Trophoblast cell (in vitro differentiated cells and primary cell): ENCODE measurements around the gene LIN7B.
"Not testable (repeated sequence)": the region's sequence is repeated elsewhere in the genome, so short reads cannot be mapped to it uniquely, and the experiment has no call there.

ENCODE experiments used
- DNase-seq, 2 donors: peaks; one replicate each; pipeline ENCODE4 v3.0.0-alpha.2; 2016
- H2AFZ ChIP-seq: 2 replicates; pipeline ENCODE4 v1.6.1; 2013; ENCODE audit warnings: low read length, moderate library complexity, mild to moderate bottlenecking; ENCODE audit not compliant: insufficient read depth, poor library complexity
- H2AK5ac ChIP-seq: 2 replicates; pipeline ENCODE4 v1.6.1; 2013; ENCODE audit warnings: mild to moderate bottlenecking, low read length
- H2BK120ac ChIP-seq: 2 replicates; pipeline ENCODE4 v1.6.1; 2013; ENCODE audit warnings: low read length, mild to moderate bottlenecking, moderate library complexity; ENCODE audit not compliant: insufficient read depth, poor library complexity
- H2BK12ac ChIP-seq: 2 replicates; pipeline ENCODE4 v1.6.1; 2013; ENCODE audit warnings: mild to moderate bottlenecking, low read length, moderate library complexity
- H2BK5ac ChIP-seq: 2 replicates; pipeline ENCODE4 v1.6.1; 2013; ENCODE audit warnings: low read length, low read depth, moderate library complexity, mild to moderate bottlenecking; ENCODE audit not compliant: poor library complexity
- H3K14ac ChIP-seq: 2 replicates; pipeline ENCODE4 v1.6.1; 2013; ENCODE audit warnings: mild to moderate bottlenecking, low read length
- H3K18ac ChIP-seq: 2 replicates; pipeline ENCODE4 v1.6.1; 2013; ENCODE audit warnings: mild to moderate bottlenecking, low read length
- H3K23ac ChIP-seq: 2 replicates; pipeline ENCODE4 v1.6.1; 2013; ENCODE audit warnings: low read length
- H3K27ac ChIP-seq: 2 replicates; pipeline ENCODE4 v1.5.1; 2013; ENCODE audit warnings: low read depth, mild to moderate bottlenecking, inconsistent platforms, low read length, moderate library complexity
- H3K27me3 ChIP-seq: 2 replicates; pipeline ENCODE4 v1.6.1; 2013; ENCODE audit warnings: inconsistent platforms, mild to moderate bottlenecking, low read length, moderate library complexity; ENCODE audit not compliant: insufficient read depth
- H3K36me3 ChIP-seq, 2 experiments: 1 replicate in 1 of 2; 2 replicates in 1 of 2; pipeline ENCODE4 v1.6.1; 2013; ENCODE audit warnings: low read length in 2 of 2, mild to moderate bottlenecking in 2 of 2, moderate library complexity in 1 of 2; ENCODE audit not compliant: insufficient read depth in 2 of 2, control insufficient read depth in 1 of 2
- H3K4ac ChIP-seq: 2 replicates; pipeline ENCODE4 v1.6.1; 2013; ENCODE audit warnings: low read depth, mild to moderate bottlenecking, low read length, moderate library complexity
- H3K4me1 ChIP-seq, 2 experiments: 1 replicate in 1 of 2; 2 replicates in 1 of 2; pipeline ENCODE4 v1.6.1; 2013; ENCODE audit warnings: low read length in 2 of 2, mild to moderate bottlenecking in 2 of 2, moderate library complexity in 1 of 2; ENCODE audit not compliant: insufficient read depth in 2 of 2, control insufficient read depth in 1 of 2
- H3K4me2 ChIP-seq: 2 replicates; pipeline ENCODE4 v1.6.1; 2013; ENCODE audit warnings: inconsistent platforms, mild to moderate bottlenecking, low read length, moderate library complexity
- H3K4me3 ChIP-seq: 2 replicates; pipeline ENCODE4 v1.5.1; 2013; ENCODE audit warnings: mild to moderate bottlenecking, low read depth, low read length, inconsistent platforms
- H3K79me1 ChIP-seq: one replicate; pipeline ENCODE4 v1.6.1; 2013; ENCODE audit warnings: low read length
- H3K79me2 ChIP-seq: 2 replicates; pipeline ENCODE4 v1.6.1; 2013; ENCODE audit warnings: low read length, mild to moderate bottlenecking; ENCODE audit not compliant: control insufficient read depth, insufficient read depth, poor library complexity
- H3K9ac ChIP-seq: 2 replicates; pipeline ENCODE4 v1.6.1; 2013; ENCODE audit warnings: mild to moderate bottlenecking, low read length
- H3K9me3 ChIP-seq: 2 replicates; pipeline ENCODE4 v1.6.1; 2013; ENCODE audit warnings: low read depth, mild to moderate bottlenecking, control low read depth, inconsistent platforms, low read length; ENCODE audit not compliant: insufficient read depth
- H4K12ac ChIP-seq: 2 replicates; pipeline ENCODE4 v1.6.1; 2013; ENCODE audit warnings: low read depth, mild to moderate bottlenecking, low read length, moderate library complexity
- H4K8ac ChIP-seq: 2 replicates; pipeline ENCODE4 v1.6.1; 2013; ENCODE audit warnings: low read depth, mild to moderate bottlenecking, low read length, moderate library complexity
- H4K91ac ChIP-seq: one replicate; pipeline ENCODE4 v1.6.1; 2013; ENCODE audit warnings: low read depth, mild to moderate bottlenecking, low read length, moderate library complexity
- WGBS: extraction: QIAGEN DNeasy Blood & Tissue Kit; methylation state at CpG from one replicate; pipeline ENCODE4 v1.1.7; 2013; ENCODE audit warnings: missing lambda C conversion rate; ENCODE audit not compliant: insufficient read length, insufficient coverage; ENCODE audit errors: extremely low coverage; 5-methylcytosine and 5-hydroxymethylcytosine counted together

The LIN7B gene

DNA sequence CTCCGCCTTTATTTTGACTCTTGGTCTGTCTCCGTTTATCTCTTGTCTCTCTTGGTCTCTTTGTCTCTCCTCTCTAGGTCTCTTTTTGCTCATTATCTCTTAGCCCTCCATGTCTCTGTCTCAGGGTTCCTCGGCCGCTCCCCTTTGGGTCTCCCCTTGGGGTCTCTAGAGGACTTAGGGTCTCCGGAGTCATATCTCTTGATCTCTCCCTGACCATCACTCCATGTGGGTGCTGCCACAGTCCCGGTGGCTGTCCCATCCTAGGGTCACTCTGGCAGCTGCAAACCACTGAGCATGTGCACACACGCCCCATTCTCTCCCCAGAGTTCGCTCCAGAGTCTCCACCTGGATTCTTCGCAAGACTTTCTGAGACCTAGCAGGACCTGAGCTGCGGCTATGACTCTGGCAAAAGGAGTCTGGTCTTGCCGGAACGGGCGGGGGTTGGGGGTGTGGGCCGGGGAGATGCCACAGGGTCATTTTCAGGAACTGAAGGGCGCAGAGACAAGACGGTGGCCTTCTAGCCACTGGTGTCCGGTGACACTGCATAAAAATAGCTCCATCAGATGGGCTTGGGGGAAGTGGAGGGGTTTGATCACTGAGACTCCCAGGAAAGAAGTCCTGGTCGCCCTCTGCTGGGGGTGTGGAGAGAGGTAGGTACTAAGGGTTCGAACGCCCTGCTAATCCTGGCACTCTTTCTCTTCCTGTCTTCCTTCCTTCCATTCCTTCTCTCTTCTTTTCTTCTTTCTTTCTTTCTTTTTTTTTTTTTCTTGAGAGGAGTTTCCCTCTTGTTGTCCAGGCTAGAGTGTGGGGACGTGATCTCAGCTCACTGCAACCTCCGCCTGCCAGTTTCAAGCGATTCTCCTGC, 40.4 kb upstream of the LIN7B start:
- Histone ChIP-seq H3K18ac (no peak overlapping the region), H3K14ac (no peak overlapping the region), H2BK5ac (no peak overlapping the region), H4K91ac (no peak overlapping the region), H3K36me3 (no peaks in the 10 kb centered on the region), H4K12ac (no peak overlapping the region), H3K4me3 (no peak overlapping the region), H3K9ac (no peak overlapping the region), H3K4me1 (peaks cover 0 to 1% of the 10 kb centered on the region in 2 experiments), H3K4me2 (no peak overlapping the region), H3K79me1 (no peaks in the 10 kb centered on the region), H3K4ac (no peak overlapping the region), H3K79me2 (no peaks in the 10 kb centered on the region), H2BK12ac (no peak overlapping the region), H4K8ac (no peak overlapping the region), H3K27ac (no peak overlapping the region), H2AK5ac (no peak overlapping the region), H2AFZ (no peak overlapping the region), H3K27me3 (peaks cover 31% of the 10 kb centered on the region), H3K23ac (no peak overlapping the region), H3K9me3 (peaks cover 24% of the 10 kb centered on the region), H2BK120ac (no peak overlapping the region)
- no CpG with 5 or more reads among the region's 23 CpGs for WGBS
- peak in 1 of 2 donors; percentile 16 for DNase-seq

DNA sequence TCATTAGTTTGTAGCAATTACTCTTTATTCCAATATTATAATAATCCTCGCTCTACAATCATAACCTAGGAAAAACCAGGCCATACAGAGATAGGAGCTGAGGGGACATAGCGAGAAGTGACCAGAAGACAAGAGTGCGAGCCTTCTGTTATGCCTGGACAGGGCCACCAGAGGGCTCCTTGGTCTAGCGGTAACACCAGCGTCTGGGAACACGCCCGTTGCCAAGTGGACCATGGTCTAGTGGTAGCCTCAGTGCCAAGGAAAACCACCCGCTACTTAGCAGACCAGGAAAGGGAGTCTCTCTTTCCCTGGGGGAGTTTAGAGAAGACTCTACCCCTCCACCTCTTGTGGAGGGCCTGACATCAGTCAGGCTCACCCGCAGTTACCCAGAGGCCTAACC, 39.3 kb upstream of the LIN7B start:
- H3K9me3 ChIP-seq: peaks cover 22% of the 10 kb centered on the region
- not testable (repeated sequence) for H3K36me3 ChIP-seq, H2AFZ ChIP-seq, H3K27ac ChIP-seq, H2BK12ac ChIP-seq, H3K23ac ChIP-seq, H4K12ac ChIP-seq, H3K4me2 ChIP-seq, H3K79me1 ChIP-seq, H3K4me1 ChIP-seq, H3K14ac ChIP-seq, H2BK5ac ChIP-seq, H3K9ac ChIP-seq, H4K91ac ChIP-seq, H3K79me2 ChIP-seq, H3K4ac ChIP-seq, H3K18ac ChIP-seq, H2AK5ac ChIP-seq, H4K8ac ChIP-seq, H3K4me3 ChIP-seq, H2BK120ac ChIP-seq
- DNase-seq: peak in 1 of 2 donors; percentile 54
- WGBS: no CpG with 5 or more reads among the region's 9 CpGs
- peaks cover 31% of the 10 kb centered on the region for H3K27me3 ChIP-seq

DNA sequence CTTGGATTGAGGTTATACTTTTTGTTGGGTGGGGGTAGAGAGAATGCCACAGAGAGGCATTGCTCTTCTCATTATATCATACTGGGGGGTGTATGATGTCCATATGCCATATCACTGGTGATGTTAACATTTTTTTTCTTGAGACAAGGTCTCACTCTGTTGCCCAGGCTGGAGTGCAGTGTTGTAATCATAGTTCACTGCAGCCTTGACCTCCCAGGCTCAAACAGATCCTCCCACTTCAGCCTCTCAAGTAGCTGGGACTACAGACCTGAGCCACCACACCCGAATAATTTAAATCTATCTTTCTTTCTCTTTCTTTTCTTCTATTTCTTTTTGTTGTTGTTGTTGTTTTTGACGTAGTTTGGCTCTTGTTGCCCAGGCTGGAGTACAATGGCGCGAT, 33.8 kb upstream of the LIN7B start:
- H3K4ac ChIP-seq: no peak overlapping the region
- no peaks in the 10 kb centered on the region for H3K36me3 ChIP-seq
- H2BK120ac ChIP-seq: no peak overlapping the region
- no peak overlapping the region for H3K4me2 ChIP-seq
- peaks cover 5% of the 10 kb centered on the region for H3K79me1 ChIP-seq
- H3K18ac ChIP-seq: no peak overlapping the region
- H2BK12ac ChIP-seq: no peak overlapping the region
- H3K9ac ChIP-seq: no peak overlapping the region
- H3K4me3 ChIP-seq: no peak overlapping the region
- H4K91ac ChIP-seq: no peak overlapping the region
- no peak overlapping the region for H2AK5ac ChIP-seq
- H3K27me3 ChIP-seq: no peaks in the 10 kb centered on the region
- H2BK5ac ChIP-seq: no peak overlapping the region
- no peak overlapping the region for H2AFZ ChIP-seq
- peaks cover 1% of the 10 kb centered on the region for H3K79me2 ChIP-seq
- no peak overlapping the region for H3K23ac ChIP-seq
- H3K14ac ChIP-seq: no peak overlapping the region
- DNase-seq: no peak
- no peak overlapping the region for H4K8ac ChIP-seq
- H4K12ac ChIP-seq: no peak overlapping the region
- peaks cover 0 to 3% of the 10 kb centered on the region in 2 experiments for H3K4me1 ChIP-seq
- no peak overlapping the region for H3K27ac ChIP-seq
- no CpG with 5 or more reads among the region's 4 CpGs for WGBS
- H3K9me3 ChIP-seq: no peaks in the 10 kb centered on the region

- H3K14ac ChIP-seq: no peak overlapping the region
- peaks cover under 1% of the 10 kb centered on the region in 2 experiments for H3K36me3 ChIP-seq
- no peak overlapping the region for H3K4me3 ChIP-seq
- H4K12ac ChIP-seq: no peak overlapping the region
- H2AFZ ChIP-seq: no peak overlapping the region
- H2BK5ac ChIP-seq: no peak overlapping the region
- no peak overlapping the region for H4K8ac ChIP-seq
- peaks cover 3 to 4% of the 10 kb centered on the region in 2 experiments for H3K4me1 ChIP-seq
- whole genome bisulfite sequencing: no CpG with 5 or more reads among the region's 1 CpG
- H3K4me2 ChIP-seq: no peak overlapping the region
- H3K4ac ChIP-seq: no peak overlapping the region
- H3K18ac ChIP-seq: no peak overlapping the region
- H4K91ac ChIP-seq: no peak overlapping the region
- no peak overlapping the region for H2BK120ac ChIP-seq
- DNase-seq: no peak
- no peak overlapping the region for H3K23ac ChIP-seq
- H3K79me2 ChIP-seq: peaks cover 10% of the 10 kb centered on the region
- no peak overlapping the region for H3K9ac ChIP-seq
- peaks cover 8% of the 10 kb centered on the region for H3K79me1 ChIP-seq
- no peak overlapping the region for H3K27ac ChIP-seq
- no peak overlapping the region for H2BK12ac ChIP-seq
- no peak overlapping the region for H2AK5ac ChIP-seq
- no peaks in the 10 kb centered on the region for H3K27me3 ChIP-seq
- H3K9me3 ChIP-seq: no peaks in the 10 kb centered on the region
Observed at GRCh38 chr19:49081273-49081672, 32.9 kb upstream of the LIN7B start.
